GM18508 (cell line): ENCODE data around the gene SPAG4.

ENCODE experiments used
- ATAC-seq: cut with Tn5 transposase; IDR thresholded peaks from one replicate; pipeline ENCODE4 v1.9.1; 2021; ENCODE audit warnings: moderate number of reproducible peaks; ENCODE audit not compliant: insufficient read depth, unreplicated experiment

The SPAG4 gene

DNA sequence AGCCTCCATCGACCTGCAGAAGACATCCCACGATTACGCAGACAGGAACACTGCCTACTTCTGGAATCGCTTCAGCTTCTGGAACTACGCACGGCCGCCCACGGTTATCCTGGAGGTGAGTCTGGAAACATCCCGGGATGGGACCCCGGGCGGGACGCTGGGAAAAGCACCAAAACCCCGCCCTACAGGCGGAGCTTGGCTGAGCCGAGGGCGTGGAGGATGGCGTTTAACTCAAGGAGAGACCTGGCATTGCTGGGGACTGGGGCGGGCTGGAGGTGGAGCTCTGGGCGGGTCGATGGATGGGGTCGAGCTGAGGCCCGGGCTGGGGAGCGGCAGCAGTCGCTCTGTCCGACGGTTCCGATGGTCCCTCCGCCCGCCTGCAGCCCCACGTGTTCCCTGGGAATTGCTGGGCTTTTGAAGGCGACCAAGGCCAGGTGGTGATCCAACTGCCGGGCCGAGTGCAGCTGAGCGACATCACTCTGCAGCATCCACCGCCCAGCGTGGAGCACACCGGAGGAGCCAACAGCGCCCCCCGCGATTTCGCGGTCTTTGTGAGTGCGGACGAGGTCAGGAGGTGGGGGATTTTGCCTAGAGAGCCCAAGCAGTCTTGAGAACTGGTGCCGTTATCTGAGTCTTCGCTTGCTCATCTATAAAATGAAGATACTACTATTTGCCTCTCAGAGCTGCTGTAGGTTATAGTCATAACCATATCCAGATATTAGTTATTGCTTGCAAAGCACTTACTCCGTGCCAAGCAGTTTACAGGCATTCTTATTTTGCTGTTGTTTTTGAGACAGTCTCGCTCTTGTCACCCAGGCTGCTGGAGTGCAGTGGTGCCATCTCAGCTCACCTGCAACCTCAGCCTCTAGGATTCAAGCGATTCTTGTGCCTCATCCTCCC is 3.8 kb downstream of the SPAG4 start:
- ATAC-seq: no peak

DNA sequence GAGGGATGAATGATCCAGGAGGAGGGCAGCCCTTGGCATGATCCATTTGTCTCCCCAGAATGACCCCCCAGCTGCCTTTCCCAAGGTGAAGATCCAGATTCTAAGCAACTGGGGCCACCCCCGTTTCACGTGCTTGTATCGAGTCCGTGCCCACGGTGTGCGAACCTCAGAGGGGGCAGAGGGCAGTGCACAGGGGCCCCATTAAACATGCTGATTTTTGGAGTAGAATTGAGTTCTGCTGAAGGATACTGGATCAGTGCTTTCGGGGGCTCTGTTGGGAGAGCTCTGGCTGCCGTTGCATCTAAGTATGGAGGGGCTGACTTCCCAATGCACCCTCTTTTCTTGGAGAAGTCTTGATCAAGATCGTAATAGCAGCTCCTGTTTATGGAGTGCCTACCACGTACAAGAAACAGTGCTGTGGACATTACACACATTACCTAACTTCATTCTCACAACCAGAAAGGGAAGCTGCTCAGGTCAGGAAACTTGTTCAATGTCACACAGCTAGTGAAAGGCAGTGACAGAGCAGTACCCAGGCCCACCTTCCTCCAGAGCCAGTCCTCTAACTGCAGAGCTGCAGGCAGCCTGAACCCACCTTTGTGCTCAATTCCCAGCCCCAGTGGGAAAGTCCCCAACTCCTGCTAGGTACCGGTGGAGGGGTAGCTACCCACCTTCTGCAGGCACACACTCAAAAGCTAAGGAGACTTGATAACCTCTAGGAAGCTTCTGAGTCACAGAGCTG is 5.4 kb downstream of the SPAG4 start:
- ATAC-seq: no peak

DNA sequence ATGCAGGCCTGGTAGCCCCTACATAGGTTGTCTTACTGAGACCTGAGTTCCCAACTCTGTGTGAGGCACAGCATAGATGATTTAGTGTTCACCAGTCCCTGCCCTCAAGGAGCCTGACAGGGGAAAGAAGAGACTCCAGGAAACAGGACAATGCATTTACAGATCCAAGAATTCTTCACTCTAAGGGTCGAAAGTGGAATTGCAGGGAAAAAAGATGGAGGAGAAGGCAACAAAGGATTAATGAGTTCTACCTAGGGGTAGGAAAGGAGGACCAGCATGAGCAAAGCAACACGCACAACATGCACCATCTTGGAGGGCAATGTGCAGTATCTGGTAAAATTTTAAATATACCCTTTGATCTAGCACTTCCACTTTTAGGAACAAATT is 5.9 kb downstream of the SPAG4 start:
- ATAC-seq: no peak

DNA sequence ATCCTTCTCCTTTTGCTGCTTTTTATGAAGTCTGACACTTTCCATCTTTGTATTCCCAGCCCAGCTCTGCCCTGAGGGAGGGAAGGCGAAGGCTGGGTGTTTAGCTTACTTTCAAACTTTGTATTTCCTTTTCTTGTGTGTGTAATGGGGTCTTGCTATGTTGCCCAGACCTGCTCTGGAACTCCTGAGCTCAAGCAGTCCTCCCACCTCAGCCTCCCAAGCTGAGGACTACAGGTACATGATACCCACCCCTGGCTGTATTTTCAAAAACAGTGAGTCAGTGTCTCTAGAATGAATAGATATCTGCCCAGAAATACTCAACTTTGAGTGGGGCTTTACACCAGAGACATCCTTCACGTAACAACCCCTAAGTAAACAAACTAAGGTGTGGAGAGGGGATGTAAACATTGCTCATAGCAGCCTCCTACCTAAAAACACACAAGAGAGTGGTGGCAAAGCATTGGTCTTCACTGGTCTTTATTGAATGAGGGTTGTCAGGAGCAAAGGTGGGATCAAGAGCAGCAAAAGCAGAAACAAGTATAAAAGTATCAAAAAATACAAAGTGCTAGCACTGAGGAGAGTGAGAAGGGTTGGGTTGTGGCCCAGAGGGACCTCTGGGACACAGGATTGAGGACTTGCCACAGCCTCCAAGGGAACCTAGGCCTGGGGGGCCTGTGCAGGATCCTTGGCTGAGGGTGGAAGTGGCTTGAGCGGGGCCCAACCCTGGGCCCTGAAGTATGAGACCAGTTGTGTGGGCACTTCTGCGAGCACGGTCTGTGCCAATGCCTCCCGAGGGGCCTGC is 10.2 kb downstream of the SPAG4 start:
- ATAC-seq: no peak

DNA sequence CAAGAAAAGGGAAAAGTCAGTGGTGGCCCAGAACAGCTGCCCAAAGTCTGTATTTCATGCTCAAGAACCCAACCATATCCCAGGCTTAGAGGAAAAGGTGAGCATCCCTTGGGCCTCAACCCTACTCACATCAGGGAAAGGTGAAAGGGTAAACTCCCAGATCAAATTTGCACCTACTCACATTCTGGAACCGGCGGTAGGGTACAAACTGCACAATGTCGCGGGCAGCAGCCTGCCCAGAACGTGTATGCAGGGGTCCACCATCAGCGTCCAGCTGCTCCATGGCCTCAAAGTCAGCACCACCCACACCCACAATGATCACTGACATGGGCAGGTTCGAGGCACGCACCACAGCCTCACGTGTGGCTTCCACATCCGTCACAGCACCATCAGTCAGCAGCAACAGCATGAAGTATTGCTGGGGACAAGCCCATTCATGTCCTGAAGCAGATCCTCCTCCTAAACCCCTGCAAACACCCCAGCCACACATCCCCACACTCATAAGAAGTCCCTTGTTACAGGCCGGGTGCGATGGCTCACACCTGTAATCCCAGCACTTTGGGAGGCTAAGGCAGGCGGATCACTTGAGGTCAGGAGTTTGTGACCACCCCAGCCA is 10.9 kb downstream of the SPAG4 start:
- ATAC-seq: no peak

DNA sequence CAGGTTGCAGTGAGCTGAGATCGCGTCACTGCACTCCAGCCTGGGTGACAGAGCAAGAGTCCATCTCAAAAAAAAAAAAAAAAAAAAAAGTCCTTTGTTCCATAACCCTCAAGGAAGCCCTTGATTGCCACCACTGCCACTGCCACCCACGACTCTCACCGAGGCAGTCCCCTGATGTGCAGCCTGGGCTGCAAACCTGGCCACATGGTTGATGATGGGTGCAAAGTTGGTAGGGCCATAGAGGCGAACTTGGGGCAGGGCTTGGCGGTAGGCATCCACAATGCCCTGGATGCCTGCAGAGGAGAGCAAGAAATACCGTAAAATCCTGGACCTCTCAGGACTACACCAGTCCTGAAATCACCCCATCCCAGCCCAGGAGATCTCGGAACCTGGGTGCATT is 11.5 kb downstream of the SPAG4 start:
- ATAC-seq: no peak

DNA sequence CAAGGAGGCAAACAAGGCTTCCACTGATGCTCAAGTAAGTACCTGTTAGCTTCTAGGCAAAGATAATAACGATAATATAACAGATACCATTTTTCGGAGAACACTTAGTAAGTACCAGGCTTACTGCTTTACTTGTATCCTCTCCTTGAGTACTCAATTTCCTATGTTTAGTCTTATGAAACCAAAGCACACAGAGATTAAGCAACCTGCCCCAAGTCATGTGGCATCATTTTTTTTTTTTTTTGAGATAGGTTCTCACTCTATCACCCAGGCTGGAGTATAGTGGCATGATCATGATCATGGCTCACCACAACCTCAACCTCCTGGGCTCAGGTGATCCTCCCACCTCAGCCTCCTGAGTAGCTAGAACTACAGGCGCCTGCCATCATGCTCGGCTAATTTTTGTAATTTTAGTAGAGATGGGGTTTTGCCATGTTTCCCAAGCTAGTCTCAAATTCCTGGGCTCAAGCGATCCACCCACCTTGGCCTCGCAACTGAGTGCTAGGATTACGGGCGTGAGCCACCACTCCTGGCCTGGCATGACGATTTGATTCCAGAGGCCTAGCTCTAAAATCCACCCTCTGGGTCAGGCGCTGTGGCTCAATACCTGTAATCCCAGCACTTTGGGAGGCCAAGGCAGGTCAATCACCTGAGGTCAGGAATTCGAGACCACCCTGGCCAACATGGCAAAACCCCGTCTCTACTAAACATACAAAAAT is 14.0 kb downstream of the SPAG4 start:
- ATAC-seq: no peak

DNA sequence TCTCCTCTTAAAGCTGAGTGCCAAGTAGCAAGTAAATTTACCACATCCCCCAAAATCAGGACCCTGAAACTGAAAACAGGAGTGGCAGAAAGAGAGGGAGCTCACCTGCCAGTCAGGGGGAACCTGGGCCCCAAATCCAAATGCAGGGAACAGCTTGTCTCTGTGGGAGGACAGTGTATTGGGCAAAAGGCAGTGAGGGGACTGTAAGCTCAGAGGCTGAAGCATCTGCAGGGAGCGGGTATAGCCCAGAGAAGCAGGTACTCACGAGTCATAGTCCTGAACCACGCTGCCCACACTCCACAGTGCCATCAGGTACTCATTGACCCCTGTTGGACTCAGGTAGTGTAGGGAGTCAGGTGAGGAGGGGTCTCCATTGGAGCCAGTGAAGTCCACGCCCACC is 15.0 kb downstream of the SPAG4 start:
- no peak for ATAC-seq

DNA sequence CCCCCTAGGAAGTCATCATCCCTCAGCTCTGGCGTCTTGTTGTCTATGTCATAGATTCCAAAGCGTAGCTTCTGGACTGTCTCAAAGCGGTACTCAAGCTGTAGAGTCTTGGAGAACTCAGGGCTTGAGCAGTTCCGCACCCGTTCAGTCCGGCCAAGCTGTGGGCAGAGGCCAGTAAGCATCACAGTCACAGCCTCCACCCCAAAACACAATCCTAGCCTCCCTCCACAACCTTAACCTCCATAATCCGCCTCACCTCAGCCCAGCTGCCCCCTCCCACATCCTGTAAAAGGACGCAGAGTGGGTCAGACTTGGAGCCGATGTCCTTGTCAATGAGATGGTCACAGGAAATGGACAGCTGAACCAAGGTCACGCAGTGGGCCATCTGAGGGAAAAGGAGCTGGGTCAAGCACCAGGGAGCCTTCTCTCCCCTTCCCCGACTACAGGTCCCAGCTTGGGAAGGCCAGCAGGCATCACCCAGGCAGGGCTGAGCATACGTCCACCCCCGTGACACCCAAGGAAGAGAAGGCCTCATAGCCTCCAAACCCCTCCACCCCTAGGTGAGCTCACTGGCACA is 17.0 kb downstream of the SPAG4 start:
- no peak for ATAC-seq

DNA sequence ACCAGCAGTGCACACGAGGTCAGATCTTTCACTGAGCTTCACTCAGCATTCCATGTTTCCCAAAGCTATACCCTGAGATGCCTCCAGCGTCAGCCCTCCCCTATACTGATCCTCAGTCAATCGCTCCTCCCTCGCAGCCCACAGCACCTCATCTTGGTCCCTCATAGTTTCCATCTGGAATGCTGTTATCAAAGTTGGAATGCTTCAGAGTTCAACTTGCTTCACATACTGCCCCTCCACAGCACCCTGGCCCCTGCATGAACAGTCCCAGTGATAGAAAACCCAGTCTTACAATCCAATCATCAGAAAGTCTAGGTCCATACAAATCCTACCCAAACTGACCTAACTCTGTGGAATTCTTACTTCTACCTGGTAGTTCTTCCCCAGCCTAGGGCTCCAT is 20.0 kb downstream of the SPAG4 start:
- no peak for ATAC-seq

DNA sequence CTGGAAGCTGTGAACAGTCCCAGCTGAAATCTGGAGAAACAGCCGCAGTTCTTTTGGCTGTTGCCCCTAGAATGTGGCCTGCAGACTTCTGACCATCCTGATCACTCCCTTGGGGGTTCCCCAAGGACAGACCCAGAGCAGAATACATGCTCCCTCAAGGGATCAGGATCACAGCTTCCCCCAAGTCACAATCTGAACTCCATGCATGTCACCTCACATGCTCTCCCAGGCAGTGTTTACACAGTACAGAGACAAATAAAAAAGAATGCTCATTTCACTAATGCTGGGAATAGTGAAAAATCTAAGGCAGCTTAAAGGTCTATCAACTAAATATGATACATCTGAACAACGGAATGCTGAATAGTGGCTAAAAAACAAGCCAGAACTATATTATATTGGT is 20.5 kb downstream of the SPAG4 start:
- ATAC-seq: no peak

DNA sequence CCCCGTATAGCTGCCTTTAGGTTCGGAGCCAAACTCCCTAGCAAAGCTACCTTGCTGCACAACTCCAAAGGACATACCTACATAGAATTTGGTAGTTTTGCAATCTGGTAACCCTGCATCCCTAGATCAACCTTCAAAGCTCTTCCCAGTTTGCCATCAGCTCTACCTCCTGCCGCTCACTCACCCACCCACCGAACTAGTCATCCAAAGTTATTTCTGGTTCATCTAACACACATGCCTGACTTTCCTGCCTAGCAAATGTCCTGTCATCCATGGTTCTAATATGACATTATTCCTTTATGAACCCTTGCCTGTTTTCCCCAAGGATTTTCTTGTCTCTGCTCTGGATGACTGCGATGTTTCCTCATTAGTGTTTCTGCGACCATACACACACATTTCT is 21.6 kb downstream of the SPAG4 start:
- no peak for ATAC-seq

DNA sequence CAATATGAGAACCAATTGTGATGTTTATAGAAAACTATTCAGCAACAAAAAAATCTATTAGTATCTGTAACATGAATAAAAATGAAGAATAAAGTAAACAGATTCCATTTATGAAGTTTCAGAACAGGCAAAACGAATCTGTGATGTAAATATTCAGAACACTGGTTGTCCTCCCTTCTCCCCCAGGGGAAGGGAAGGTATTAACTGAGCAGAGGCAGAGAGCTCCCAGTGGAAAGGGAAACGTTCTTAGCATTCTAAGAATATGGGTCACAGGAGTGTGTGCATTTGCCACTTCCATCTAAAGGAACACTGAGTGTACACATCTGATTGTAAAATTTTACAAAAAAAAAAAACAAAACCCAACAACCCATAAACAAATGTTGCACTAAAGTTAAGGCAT is 23.1 kb downstream of the SPAG4 start:
- no peak for ATAC-seq

DNA sequence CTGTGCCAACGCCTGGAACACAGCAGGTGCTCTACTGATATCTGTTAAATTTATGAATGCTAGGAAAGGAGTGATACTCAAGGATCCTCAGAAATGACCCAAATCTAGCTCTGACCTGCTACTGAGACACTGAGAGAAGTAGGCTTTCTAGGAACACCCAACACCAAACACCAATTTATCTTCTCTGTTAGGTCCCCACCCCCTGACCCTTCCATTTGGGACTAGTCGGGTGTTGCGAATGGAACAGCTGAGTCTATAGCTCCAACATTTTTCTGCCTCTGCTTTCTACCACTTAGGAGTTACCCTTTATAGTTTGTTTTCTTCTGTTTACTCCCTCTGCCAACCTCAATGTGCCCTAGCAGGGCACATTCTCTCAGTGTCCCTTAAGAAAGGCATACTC is 25.1 kb downstream of the SPAG4 start:
- no peak for ATAC-seq

DNA sequence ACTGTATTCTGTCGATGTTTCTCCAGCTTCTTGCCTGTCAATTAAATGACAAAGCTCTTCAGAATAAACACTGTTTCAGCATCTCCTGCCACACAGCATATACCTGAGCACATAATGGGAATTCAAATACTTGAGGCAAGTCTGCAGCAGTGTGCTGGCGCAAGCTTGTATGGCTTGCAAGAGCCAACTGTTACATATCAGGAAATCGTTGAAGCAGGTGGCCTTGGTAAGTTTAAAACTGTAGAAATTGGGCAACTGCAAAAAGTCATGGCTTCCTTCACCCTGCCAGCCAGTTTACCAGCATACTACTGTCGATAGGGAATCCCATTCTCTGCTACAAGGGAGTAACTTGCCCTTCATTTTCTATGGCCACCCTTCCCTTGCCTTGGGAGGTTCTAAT is 26.1 kb downstream of the SPAG4 start:
- ATAC-seq: no peak

DNA sequence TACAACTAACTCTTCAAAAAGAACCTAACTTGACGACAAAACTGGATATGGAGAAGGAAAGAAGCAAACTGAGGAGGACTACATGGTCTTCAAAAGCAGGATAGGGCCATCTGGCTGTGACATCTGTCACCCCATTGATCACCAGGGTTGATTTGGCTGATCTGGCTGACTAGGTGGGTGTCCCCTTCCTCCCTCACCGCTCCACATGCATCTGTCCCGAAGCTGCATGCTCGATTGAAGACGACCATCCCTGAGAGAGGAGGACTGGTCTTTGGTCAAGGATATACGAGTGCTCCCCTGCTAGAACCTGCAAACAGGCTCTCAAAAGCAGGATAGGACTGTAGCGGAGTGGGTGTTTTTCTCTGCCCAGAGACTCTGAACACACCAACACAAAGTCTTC is 27.4 kb downstream of the SPAG4 start:
- no peak for ATAC-seq

DNA sequence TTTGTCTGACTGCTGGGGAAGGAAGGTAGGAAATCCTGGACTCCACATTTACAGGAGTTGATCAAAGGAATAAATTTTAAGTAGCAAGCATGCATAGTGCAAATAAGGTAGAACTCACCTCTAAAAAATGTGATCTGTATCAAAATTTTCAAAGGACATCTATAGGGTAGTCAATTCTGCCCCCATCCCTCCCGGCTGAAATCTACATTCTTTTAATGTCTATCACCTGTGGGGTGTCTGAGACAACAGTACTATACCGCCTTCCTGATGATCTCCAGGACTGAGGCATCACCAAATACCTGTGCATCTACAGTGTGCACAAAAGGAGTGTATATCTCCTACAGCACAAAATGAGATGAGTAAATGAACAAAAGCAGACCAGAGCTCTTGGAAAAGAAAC is 29.2 kb downstream of the SPAG4 start:
- no peak for ATAC-seq

DNA sequence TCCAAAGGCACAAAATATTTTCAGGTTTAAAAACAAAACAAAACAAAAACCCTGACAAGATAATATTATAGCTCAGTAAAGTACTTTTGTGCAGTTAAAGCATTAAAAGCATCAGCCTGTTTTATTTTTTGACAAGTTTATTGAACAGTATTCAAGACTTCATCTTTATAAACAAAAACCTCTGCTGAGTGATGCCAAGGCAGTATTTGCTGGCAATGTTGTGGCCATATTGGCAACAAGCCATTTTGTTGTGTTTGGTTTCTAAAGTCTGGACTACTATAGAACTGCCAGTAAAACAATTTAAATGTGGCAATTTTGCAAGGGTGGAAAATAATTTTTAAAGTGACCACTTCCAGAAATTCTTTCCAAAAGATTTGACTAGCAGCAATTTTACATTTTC is 33.2 kb downstream of the SPAG4 start:
- no peak for ATAC-seq

DNA sequence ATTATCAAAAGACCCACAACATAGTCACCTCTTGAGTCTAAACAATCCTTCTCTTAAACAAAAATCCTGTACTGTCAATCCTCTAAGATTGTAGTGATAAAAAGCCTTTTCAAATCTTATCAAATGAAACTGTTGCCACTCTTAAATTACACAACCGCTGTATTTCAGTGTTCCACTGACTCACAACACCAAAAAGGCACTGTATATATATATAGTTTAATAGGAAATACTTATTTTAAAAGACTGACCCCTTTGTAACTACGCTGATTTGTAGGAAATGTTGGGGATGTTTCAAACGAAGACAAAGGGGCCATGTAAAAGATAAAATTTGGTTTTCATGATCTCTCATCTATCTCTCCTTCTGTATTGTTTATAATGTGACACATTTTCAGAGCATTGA is 35.0 kb downstream of the SPAG4 start:
- no peak for ATAC-seq

DNA sequence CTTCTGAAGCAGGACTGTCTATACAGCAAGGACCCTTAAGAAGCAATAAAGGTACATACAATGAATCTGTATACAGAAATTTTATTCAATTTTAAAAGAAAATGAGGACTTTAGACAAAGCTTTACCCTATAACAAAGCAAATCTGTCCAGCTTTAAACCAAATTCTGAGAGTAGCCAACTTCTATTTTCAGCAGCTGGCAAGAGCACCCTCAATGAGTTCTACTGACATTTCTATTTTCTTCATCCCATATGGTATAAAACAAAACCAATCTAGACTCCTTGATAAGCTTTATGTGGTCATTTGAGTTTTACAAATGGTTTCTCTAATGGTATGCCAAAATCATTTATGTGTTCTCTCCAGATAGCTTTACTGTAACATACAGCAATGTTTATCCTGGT is 36.3 kb downstream of the SPAG4 start:
- no peak for ATAC-seq
